ENCODE measurements around the gene PPARA.

DNA sequence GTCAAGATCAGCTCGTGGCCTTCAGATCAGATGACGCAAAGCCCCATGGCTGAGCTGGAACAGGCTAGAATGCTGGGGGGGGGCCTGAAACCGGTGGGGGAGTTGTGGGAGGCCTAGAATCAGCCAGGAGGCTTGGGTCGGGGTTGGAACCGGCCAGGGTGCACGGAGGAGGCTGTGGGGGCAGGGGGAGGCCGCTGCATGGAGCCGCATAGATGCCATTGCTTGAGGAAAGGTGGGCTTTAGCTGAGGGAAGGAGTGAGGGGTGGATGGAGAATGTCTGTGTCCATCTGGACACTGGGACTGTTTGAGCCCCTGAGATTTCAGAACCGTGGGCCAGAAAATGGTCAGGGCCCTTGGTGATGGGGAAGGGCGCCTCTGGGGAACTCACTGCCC is 74.6 kb downstream of the PPARA start:
- TF ChIP-seq, protein P1, sequence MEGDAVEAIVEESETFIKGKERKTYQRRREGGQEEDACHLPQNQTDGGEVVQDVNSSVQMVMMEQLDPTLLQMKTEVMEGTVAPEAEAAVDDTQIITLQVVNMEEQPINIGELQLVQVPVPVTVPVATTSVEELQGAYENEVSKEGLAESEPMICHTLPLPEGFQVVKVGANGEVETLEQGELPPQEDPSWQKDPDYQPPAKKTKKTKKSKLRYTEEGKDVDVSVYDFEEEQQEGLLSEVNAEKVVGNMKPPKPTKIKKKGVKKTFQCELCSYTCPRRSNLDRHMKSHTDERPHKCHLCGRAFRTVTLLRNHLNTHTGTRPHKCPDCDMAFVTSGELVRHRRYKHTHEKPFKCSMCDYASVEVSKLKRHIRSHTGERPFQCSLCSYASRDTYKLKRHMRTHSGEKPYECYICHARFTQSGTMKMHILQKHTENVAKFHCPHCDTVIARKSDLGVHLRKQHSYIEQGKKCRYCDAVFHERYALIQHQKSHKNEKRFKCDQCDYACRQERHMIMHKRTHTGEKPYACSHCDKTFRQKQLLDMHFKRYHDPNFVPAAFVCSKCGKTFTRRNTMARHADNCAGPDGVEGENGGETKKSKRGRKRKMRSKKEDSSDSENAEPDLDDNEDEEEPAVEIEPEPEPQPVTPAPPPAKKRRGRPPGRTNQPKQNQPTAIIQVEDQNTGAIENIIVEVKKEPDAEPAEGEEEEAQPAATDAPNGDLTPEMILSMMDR (IDR thresholded peaks at IDR 0.05; ENCODE audit: low read length), result no peak
- TF ChIP-seq EZH2 (optimal IDR thresholded peaks at IDR 0.05; ENCODE audit: low read depth, low read length), result no peak
- TF ChIP-seq EZH2phosphoT487 (IDR thresholded peaks at IDR 0.05; ENCODE audit: low read length), result no peak

All from MM.1S (cell line).